C4-2B (cell line): ENCODE results near the gene PGAP2.

Experiments
- CTCF ChIP-seq: fragments of 450-650 bp; conservative IDR thresholded peaks from 2 replicates; pipeline ENCODE4 v1.5.1; 2017; ENCODE audit warnings: mild to moderate bottlenecking
- ZFX ChIP-seq: fragments of 450-650 bp; IDR thresholded peaks from 2 replicates; pipeline ENCODE4 v1.6.1; 2017

- TF ChIP-seq CTCF, result no peak
- no peak for TF ChIP-seq ZFX
Measured at GRCh38 chr11:3834349-3834663, 25.9 kb downstream of the PGAP2 start.
